ENCODE measurements around the gene TOM1L1. TPM values are rescaled to one million over a fixed set of nuclear protein-coding genes. Genes with fewer than 3 reads are reported as not detected.

Gene TOM1L1
- total RNA-seq, 4 donors from 2014 or later, result 2.3 to 4.7 (median 4.2) TPM

DNA sequence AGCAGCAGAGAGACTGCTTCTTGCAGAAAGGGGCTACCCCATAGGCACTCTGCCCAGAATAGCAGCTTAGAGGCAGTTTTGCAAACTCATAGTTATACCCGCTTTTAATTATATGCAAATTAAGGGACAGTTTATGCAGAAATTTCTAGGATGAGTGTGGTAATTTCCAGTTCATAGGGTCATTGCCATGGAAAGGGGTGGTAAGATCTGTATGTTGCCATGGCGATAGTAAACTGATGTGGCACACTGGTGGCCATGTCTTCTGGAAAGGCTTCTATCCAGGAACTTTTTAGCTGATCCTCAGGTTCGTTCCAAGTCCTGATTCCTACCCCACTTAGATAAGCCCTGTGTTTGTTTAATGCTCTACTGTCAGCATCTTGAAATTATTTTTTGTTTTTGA is 74.1 kb downstream of the TOM1L1 start:
- TF ChIP-seq POLR2A (IDR thresholded peaks at IDR 0.05) (no peak), CTCF (IDR thresholded peaks at IDR 0.05 in 4 of 5, conservative IDR thresholded peaks at IDR 0.05 in 1 of 5) (no peak)
- in situ Hi-C loops (cut with MboI; ENCODE audit: low sequenced_read_pairs in 4 of 4), result loop anchor here in 2 of 4 donors (25.0 kb wide), 2 partner anchors 388 to 538 kb away; partner anchors contain the start of gene SMIM36 (in 1 of the 2)

GRCh38 chr17:54976316-54976715 is 75.7 kb downstream of the TOM1L1 start:
- Histone ChIP-seq H3K4me1 (no peaks in the 10 kb centered on the region), H3K27ac (no peak overlapping the region), H3K36me3 (no peaks in the 10 kb centered on the region), H3K9me3 (no peaks in the 10 kb centered on the region), H3K4me3 (no peak overlapping the region), H3K27me3 (no peaks in the 10 kb centered on the region)
- ATAC-seq, result no peak
- TF ChIP-seq CTCF (IDR thresholded peaks at IDR 0.05 in 4 of 5, conservative IDR thresholded peaks at IDR 0.05 in 1 of 5) (no peak), POLR2A (IDR thresholded peaks at IDR 0.05) (no peak)
- intact Hi-C loops (cut with DNase I; ENCODE audit: low total_unique reads) (no loop called here), in situ Hi-C loops (cut with MboI; ENCODE audit: low sequenced_read_pairs in 4 of 4) (loop anchor here in 2 of 4 donors (25.0 kb wide), 2 partner anchors 386 to 536 kb away; partner anchors contain the start of gene SMIM36 (in 1 of the 2))
- no peak for DNase-seq

More for the DNA sequence above, 74.1 kb downstream of the TOM1L1 start:
- no peak overlapping the region for H3K4me3 ChIP-seq
- intact Hi-C loops (cut with DNase I; ENCODE audit: low total_unique reads), result no loop called here
- no peak overlapping the region for H3K27ac ChIP-seq
- ATAC-seq (no peak), DNase-seq (no peak)
- no peaks in the 10 kb centered on the region for H3K9me3 ChIP-seq
- H3K27me3 ChIP-seq, result no peaks in the 10 kb centered on the region
- H3K4me1 ChIP-seq, result peaks cover 4 to 9% of the 10 kb centered on the region in 2 donors
- H3K36me3 ChIP-seq, result no peaks in the 10 kb centered on the region

DNA sequence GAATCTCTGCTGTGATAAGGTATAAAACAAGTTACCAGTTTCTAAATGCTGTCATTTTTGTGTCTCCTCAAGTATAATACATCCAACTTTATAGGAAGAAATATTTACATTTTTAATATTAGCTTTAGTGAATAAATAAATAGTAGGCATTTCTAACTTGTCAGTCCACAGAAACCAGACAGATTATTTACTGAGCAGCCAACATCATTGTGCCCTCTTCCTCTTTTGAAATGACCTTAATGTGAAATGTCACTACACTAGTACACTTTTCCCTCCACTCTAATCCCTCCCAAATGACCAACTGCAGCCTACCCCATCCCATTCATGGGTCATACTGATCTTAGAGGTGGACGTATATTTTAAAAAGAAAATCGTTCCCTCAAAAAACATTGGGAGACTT is 77.1 kb downstream of the TOM1L1 start:
- intact Hi-C loops (cut with DNase I; ENCODE audit: low total_unique reads) (no loop called here), in situ Hi-C loops (cut with MboI; ENCODE audit: low sequenced_read_pairs in 4 of 4) (loop anchor here in 2 of 4 donors (25.0 kb wide), 2 partner anchors 385 to 535 kb away; partner anchors contain the start of gene SMIM36 (in 1 of the 2))
- no peaks in the 10 kb centered on the region for H3K36me3 ChIP-seq
- no peaks in the 10 kb centered on the region for H3K9me3 ChIP-seq
- H3K27me3 ChIP-seq, result no peaks in the 10 kb centered on the region
- DNase-seq (no peak), ATAC-seq (no peak)
- H3K4me3 ChIP-seq, result no peak overlapping the region
- TF ChIP-seq CTCF (IDR thresholded peaks at IDR 0.05 in 4 of 5, conservative IDR thresholded peaks at IDR 0.05 in 1 of 5) (no peak), POLR2A (IDR thresholded peaks at IDR 0.05) (no peak)
- H3K4me1 ChIP-seq, result no peaks in the 10 kb centered on the region
- no peak overlapping the region for H3K27ac ChIP-seq

- intact Hi-C loops (cut with DNase I; ENCODE audit: low total_unique reads), result no loop called here
Measured at GRCh38 chr17:54979657-54980056, 79.0 kb downstream of the TOM1L1 start.

More at GRCh38 chr17:54979657-54980056, 79.0 kb downstream of the TOM1L1 start:
- no peaks in the 10 kb centered on the region for H3K36me3 ChIP-seq
- no peaks in the 10 kb centered on the region for H3K9me3 ChIP-seq
- no peak for ATAC-seq
- no peaks in the 10 kb centered on the region for H3K27me3 ChIP-seq
- no peak for TF ChIP-seq POLR2A (IDR thresholded peaks at IDR 0.05)
- TF ChIP-seq CTCF (IDR thresholded peaks at IDR 0.05 in 4 of 5, conservative IDR thresholded peaks at IDR 0.05 in 1 of 5), result no peak
- H3K27ac ChIP-seq, result no peak overlapping the region
- in situ Hi-C loops (cut with MboI; ENCODE audit: low sequenced_read_pairs in 4 of 4), result loop anchor here in 2 of 4 donors (25.0 kb wide), 2 partner anchors 383 to 533 kb away; partner anchors contain the start of gene SMIM36 (in 1 of the 2)
- no peaks in the 10 kb centered on the region for H3K4me1 ChIP-seq
- H3K4me3 ChIP-seq, result no peak overlapping the region
- DNase-seq, result no peak

Data from gastrocnemius medialis (tissue), 4 donors.